ENCODE measurements around the gene ZDHHC7.

DNA sequence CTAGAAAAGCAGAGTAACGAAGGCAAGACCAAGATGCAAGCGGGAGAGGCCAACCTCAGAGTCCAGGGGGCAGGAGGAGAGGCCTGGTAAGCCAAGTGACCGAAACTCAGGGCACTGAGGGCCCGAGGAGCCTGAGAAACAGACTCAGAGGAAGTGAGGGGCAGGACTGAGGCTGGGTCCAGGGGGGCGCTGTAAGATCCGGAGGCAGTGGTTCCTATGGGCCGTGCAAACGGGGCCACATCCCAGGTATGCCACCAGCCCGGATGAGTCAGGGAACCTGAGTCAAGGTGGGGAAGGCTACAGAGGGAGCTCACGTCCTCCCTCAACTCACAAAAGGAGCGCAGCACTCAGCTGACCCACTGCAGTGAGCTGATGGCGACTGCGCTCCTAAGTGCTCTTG is 8.3 kb downstream of the ZDHHC7 start:
- TF ChIP-seq, protein P1, sequence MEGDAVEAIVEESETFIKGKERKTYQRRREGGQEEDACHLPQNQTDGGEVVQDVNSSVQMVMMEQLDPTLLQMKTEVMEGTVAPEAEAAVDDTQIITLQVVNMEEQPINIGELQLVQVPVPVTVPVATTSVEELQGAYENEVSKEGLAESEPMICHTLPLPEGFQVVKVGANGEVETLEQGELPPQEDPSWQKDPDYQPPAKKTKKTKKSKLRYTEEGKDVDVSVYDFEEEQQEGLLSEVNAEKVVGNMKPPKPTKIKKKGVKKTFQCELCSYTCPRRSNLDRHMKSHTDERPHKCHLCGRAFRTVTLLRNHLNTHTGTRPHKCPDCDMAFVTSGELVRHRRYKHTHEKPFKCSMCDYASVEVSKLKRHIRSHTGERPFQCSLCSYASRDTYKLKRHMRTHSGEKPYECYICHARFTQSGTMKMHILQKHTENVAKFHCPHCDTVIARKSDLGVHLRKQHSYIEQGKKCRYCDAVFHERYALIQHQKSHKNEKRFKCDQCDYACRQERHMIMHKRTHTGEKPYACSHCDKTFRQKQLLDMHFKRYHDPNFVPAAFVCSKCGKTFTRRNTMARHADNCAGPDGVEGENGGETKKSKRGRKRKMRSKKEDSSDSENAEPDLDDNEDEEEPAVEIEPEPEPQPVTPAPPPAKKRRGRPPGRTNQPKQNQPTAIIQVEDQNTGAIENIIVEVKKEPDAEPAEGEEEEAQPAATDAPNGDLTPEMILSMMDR (IDR thresholded peaks at IDR 0.05; ENCODE audit: low read depth, low read length, missing input control) = no peak
- no peak for TF ChIP-seq TAF1 (conservative IDR thresholded peaks at IDR 0.05)
- TF ChIP-seq GABPA (IDR thresholded peaks at IDR 0.05 in 1 of 2, conservative IDR thresholded peaks at IDR 0.05 in 1 of 2) = no peak
- no peak for TF ChIP-seq RXRA (IDR thresholded peaks at IDR 0.05)
- TF ChIP-seq SP1 (IDR thresholded peaks at IDR 0.05) = no peak
- TF ChIP-seq, protein P2, sequence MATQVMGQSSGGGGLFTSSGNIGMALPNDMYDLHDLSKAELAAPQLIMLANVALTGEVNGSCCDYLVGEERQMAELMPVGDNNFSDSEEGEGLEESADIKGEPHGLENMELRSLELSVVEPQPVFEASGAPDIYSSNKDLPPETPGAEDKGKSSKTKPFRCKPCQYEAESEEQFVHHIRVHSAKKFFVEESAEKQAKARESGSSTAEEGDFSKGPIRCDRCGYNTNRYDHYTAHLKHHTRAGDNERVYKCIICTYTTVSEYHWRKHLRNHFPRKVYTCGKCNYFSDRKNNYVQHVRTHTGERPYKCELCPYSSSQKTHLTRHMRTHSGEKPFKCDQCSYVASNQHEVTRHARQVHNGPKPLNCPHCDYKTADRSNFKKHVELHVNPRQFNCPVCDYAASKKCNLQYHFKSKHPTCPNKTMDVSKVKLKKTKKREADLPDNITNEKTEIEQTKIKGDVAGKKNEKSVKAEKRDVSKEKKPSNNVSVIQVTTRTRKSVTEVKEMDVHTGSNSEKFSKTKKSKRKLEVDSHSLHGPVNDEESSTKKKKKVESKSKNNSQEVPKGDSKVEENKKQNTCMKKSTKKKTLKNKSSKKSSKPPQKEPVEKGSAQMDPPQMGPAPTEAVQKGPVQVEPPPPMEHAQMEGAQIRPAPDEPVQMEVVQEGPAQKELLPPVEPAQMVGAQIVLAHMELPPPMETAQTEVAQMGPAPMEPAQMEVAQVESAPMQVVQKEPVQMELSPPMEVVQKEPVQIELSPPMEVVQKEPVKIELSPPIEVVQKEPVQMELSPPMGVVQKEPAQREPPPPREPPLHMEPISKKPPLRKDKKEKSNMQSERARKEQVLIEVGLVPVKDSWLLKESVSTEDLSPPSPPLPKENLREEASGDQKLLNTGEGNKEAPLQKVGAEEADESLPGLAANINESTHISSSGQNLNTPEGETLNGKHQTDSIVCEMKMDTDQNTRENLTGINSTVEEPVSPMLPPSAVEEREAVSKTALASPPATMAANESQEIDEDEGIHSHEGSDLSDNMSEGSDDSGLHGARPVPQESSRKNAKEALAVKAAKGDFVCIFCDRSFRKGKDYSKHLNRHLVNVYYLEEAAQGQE (IDR thresholded peaks at IDR 0.05) = no peak
- TF ChIP-seq, protein P3, sequence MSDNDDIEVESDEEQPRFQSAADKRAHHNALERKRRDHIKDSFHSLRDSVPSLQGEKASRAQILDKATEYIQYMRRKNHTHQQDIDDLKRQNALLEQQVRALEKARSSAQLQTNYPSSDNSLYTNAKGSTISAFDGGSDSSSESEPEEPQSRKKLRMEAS (IDR thresholded peaks at IDR 0.05) = no peak
- no peak for TF ChIP-seq YY1 (IDR thresholded peaks at IDR 0.05)
- TF ChIP-seq, protein P4, sequence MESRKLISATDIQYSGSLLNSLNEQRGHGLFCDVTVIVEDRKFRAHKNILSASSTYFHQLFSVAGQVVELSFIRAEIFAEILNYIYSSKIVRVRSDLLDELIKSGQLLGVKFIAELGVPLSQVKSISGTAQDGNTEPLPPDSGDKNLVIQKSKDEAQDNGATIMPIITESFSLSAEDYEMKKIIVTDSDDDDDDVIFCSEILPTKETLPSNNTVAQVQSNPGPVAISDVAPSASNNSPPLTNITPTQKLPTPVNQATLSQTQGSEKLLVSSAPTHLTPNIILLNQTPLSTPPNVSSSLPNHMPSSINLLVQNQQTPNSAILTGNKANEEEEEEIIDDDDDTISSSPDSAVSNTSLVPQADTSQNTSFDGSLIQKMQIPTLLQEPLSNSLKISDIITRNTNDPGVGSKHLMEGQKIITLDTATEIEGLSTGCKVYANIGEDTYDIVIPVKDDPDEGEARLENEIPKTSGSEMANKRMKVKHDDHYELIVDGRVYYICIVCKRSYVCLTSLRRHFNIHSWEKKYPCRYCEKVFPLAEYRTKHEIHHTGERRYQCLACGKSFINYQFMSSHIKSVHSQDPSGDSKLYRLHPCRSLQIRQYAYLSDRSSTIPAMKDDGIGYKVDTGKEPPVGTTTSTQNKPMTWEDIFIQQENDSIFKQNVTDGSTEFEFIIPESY (IDR thresholded peaks at IDR 0.05) = no peak

All from liver (tissue), 3 donors.